Measurements from ENCODE around the gene C1orf53.

GRCh38 chr1:197909384-197909783, 7.0 kb downstream of the C1orf53 start:
- no peak for TF ChIP-seq CTCF (IDR thresholded peaks at IDR 0.05; ENCODE audit: poor library complexity, severe bottlenecking)
- TF ChIP-seq MXI1 (conservative IDR thresholded peaks at IDR 0.05; ENCODE audit: poor library complexity, severe bottlenecking) = no peak
- no peak for TF ChIP-seq EZH2 (IDR thresholded peaks at IDR 0.05; ENCODE audit: borderline replicate concordance, insufficient read depth, low read length, poor library complexity, severe bottlenecking)
- no peak for TF ChIP-seq TAF1 (IDR thresholded peaks at IDR 0.05; ENCODE audit: low read depth)
